ENCODE data around the gene WBP1.
A peak's percentile ranks its signal among the peaks of the same experiment; 100 is the strongest.
"Not testable (repeated sequence)": the region's sequence is repeated elsewhere in the genome, so short reads cannot be mapped to it uniquely, and the experiment has no call there.

WBP1 gene

DNA sequence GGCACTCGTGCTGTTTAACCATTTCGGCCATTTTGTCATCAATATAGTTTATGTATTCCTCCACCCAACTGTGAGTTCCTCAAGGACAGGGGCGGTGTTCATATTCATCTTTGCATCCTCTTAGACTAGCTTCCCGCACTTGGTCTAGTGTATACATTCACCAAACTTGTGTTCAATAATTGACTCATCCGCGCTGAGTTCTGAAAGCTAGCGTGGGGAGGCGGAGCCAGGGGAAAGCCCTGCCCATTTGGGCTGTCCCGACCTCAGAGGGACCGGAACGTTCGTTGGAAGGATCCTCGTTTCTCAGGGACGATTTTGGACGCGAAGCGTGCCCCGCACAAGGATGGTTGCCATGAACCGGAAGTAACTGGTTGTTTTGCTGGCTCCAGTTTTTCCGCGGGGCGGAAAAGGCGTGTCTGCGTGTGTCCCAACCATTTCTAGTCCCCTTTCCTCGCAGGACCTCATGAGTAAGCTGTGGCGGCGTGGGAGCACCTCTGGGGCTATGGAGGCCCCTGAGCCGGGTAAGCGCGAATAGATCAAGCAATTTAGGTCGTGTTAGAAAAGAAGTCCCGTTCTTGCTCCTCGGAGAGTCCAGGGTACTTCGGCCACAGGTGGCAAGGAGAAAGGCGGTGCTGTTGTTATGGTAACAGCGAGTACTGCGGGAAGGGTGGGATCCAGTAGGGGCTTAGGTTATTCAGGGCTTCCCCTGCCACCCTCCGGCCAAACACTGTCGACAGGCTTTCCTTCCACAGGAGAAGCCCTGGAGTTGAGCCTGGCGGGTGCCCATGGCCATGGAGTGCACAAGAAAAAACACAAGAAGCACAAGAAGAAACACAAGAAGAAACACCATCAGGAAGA, 3.4 kb upstream of the WBP1 start, which contains the start of gene INO80B:
Gene INO80B (plus strand): TSS at position 434 of the 858 bp plus-strand sequence. CDS start 30 bp downstream, at position 464.
- peak; percentile 87 to 98 (median 93) for DNase-seq

DNA sequence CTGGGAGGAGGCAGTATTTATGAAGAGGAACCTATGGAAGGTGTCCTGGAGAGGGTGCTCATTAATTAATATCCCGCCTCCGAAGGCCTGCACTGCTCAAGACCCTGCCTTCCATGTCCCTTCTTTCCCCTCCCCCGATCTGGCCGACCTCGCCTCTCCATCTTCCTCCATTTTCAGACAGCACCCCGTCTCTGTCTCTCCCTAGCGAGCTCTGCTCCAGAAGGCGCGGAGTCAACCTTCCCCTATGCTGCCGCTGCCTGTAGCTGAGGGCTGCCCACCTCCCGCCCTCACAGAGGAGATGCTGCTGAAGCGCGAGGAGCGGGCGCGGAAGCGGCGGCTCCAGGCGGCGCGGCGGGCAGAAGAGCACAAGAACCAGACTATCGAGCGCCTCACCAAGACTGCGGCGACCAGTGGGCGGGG, 1.1 kb upstream of the WBP1 start:
- DNase-seq: no peak

DNA sequence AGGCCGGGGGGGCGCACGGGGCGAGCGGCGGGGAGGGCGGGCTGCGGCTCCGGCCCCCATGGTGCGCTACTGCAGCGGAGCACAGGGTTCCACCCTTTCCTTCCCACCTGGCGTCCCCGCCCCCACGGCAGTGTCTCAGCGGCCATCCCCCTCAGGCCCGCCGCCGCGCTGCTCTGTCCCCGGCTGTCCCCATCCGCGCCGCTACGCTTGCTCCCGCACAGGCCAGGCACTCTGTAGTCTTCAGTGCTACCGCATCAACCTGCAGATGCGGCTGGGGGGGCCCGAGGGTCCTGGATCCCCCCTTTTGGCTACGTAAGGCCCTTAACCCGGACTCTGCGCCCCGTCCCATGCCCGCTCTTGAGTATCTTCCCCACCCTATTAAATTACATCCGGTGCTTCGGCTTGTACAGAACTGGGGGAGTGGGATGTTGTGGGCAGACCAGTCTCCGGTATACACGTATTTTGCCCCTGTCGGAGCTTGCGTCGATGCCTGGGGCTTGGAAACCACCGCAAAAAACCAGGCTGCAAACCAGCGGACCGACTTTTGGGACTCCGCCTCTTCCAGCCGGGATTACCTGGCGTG, 598 bp upstream of the WBP1 start:
- peak; percentile 64 to 84 (median 71) for DNase-seq

GRCh38 chr2:74458938-74459363, 713 bp downstream of the WBP1 start:
- no peak for DNase-seq

GRCh38 chr2:74459503-74460118, 1.4 kb downstream of the WBP1 start:
- not testable (repeated sequence) for DNase-seq

DNA sequence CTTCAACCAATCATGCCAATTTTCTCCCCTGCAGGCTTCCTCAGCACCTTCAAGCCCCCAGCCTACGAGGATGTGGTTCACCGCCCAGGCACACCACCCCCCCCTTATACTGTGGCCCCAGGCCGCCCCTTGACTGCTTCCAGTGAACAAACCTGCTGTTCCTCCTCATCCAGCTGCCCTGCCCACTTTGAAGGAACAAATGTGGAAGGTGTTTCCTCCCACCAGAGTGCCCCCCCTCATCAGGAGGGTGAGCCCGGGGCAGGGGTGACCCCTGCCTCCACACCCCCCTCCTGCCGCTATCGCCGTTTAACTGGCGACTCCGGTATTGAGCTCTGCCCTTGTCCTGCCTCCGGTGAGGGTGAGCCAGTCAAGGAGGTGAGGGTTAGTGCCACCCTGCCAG, 1.9 kb downstream of the WBP1 start:
- DNase-seq: not testable (repeated sequence)

- no peak for DNase-seq
Measured at GRCh38 chr2:74461187-74462053, 3.2 kb downstream of the WBP1 start.

DNA sequence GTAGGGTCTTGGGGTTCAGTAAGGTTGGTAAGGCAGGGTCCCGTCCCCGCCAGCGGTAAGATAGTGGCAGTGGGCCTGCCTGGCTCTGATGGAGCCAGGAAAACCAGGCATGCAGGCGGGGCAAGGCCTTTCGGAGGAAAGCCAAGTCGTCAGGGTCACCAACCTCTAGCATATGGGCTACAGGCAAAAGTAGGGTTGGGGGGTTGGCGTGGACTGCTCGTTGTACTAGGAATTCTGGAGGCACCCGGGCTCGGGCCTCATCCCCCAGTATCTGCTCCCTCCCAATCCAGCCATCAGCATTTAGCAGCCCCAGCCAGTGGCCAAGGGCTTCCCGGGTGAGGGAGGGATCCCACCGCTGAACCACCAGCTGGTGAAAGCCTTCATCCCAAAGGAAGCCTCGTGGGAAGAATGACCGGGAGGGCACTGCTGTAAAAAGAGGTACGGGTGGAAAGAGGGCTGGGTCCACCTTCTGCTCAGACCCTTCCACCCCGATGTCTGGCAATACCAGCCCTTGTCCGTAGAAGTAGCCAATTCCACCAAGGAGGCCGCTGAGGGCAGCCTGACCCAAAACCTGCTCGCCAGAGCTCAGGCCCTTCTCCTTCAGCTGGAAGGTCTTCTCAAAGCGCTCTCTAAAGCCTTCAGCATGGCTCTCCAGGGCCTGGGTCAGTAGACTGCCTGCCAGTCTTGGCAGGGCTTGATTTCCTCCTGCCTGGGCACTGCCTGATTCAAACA, 4.0 kb downstream of the WBP1 start:
- DNase-seq: no peak

GRCh38 chr2:74462786-74463105, 4.5 kb downstream of the WBP1 start:
- DNase-seq: no peak

- no peak for DNase-seq
Measured at GRCh38 chr2:74464406-74464805, 6.2 kb downstream of the WBP1 start.

GRCh38 chr2:74470742-74471141, 12.5 kb downstream of the WBP1 start:
- not testable (repeated sequence) for DNase-seq

DNA sequence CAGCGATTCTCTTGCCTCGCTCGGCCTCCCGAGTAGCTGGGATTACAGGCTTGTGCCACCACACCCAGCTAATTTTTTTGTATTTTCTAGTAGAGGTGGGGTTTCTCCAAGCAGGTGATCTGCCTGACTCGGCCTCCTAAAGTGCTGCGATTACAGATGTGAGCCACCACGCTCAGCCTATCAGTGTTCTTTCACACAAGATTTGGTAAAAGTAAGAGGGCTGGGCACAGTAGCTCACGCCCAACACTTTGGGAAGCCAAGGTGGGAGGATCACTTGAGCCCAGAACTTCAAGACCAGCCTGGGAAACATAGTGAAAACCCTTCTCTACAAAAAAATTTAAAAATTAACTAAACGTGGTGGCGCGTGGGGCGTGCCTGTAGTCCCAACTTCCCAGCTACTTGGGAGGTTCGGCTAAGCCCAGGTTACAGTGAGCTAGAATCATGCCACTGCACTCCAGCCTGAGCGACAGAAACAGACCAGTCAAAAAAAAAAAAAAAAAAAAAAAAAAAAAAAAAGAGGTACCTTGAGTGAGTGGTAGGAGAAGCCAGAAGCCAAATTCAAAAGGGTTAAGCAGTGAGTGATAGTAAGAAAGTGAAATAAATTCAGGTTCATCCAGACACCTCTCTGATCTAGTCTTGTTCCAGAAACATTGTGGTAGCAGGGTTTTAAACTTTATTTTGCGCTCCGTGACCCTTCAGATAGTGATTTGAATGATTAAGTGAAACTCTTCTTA, 13.3 kb downstream of the WBP1 start:
- DNase-seq: no peak

- peak; percentile 92 to 97 (median 96) for DNase-seq
Measured at GRCh38 chr2:74472086-74472944, 14.1 kb downstream of the WBP1 start, which contains the start of gene MRPL53. Gene MRPL53 (minus strand): TSS chr2:74472680. CDS start chr2:74472660, 20 bp downstream.

DNA sequence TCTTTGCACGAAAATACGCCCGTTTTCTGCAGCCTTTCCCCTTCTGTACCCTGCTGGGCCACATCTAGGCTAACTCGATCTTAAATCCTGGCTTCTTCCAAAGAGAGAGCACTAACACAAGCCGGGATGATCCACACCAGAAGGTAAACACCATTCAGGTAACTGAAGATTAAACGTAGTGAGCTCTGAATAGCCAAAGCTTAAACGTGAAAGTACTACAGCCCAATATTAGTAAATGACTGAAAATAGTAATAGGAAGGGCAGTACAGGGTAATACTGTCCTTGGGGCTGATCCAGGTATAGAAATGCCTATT, 14.7 kb downstream of the WBP1 start:
- DNase-seq: no peak

DNA sequence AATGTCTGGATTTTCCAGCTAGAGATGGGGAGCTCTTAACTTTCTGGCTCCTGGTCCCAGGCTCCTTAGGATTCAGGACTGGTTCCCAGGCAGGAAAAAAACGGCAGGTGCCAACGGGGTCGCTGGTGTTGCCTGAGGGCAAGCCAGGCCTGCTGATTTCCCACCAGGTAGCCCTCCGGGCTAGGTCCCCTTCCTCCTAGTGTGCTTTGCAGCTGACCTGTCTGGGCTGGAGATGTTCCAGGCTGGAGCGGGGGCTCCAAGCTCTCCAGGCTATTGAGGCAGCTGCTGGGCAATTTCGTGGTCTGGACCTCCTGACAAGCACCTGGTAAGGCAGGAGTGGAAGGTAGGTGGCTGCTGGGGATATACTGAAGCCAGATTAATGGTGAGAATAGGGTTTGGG, 16.2 kb downstream of the WBP1 start:
- no peak for DNase-seq

DNA sequence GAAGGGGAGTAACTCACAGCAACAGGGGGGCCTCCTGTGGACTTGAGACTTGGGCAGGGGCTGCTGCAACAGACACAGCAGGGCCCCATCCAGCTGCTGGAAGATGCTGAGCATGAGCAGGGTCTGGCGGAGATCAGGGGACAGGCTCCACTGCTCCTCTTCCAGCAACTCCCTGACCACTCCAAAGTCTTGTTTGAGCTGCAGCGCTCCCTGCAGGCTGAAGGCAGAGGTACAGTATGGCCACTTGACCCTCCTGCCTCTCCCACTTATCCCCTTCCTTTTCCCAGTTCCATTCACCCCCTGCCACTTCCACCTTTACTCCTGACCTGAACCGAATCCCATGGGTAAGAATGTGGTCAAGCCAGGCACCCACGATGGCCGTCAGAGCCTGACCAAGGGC, 16.7 kb downstream of the WBP1 start:
- no peak for DNase-seq

- DNase-seq: no peak
Measured at GRCh38 chr2:74481431-74481830, 23.2 kb downstream of the WBP1 start.

- DNase-seq: peak; percentile 27 to 68 (median 39)
Measured at GRCh38 chr2:74481961-74482800, 23.9 kb downstream of the WBP1 start.

Measured in T-helper 1 cell (primary cell).